ENCODE data around the gene EEFSEC.

Gene EEFSEC

DNA sequence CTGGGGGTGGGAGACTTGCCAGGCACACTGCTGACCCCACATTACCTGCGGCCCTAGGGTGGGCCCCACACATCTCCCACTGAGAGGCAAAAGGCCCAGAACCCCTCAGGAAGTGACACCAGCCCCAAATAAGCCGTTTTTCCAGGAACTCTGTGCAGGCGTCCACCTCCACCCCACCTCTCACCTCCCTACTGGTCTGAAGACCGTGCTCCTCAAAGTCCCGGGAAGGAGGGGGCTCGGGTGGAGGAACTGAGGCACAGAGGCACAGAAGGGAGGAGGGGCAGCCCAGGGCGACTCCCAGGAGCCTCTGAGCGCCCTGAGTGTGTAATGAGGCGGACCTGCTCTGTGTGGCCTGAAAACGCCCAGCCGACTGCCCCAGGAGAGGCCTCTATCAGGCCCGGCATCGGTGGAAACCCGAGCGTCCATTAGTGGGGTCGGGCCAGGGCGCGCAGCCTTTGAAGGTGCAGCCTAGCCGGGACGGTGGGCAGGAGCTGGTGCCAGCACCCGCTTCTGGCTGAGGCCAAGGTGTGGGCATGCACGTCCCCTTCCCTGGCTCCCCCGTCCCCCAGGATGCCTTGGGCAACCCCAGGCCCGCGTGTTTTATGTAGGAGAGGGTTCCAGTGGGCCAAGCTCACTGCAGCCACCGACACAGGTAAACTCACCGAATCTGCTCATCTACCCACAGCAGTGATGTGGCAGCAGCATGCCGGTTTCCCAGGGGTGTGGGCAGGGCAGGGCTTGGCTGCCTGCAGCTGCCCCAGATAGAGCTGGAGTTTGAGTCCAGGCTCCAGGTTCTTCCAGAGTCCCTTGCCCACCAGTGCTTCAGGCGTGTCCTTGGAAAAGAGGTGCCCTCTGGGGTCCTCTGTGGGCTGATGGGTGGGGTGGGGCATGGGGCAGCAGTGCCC lies 257.6 kb downstream of the EEFSEC start:
- no peak for DNase-seq (ENCODE audit: low read depth in 2 of 2)

DNA sequence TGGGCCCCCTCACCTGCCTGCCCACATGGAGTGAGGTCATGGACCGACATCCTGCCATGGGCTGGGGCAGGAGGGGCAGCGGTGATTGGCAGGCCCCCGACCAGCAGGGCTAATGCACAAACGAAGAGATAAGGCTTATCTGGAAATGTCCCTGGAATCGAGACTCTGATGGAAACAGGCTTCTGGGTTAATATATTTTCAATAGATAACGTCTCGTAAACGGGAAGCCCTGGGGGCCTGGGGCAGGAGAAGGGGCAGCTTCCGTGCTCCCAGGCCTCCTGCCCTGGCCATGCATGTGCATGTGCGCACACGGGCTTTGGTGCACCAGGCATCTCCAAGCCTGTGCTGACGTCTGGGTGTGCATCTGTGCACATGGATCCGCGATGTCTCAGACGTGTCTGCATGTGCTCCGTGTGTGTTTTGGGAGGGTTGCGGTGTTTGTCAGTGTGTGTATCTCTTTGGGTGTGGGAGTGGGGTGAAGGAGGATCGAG lies 258.3 kb downstream of the EEFSEC start:
- no peak for DNase-seq (ENCODE audit: low read depth in 2 of 2)

DNA sequence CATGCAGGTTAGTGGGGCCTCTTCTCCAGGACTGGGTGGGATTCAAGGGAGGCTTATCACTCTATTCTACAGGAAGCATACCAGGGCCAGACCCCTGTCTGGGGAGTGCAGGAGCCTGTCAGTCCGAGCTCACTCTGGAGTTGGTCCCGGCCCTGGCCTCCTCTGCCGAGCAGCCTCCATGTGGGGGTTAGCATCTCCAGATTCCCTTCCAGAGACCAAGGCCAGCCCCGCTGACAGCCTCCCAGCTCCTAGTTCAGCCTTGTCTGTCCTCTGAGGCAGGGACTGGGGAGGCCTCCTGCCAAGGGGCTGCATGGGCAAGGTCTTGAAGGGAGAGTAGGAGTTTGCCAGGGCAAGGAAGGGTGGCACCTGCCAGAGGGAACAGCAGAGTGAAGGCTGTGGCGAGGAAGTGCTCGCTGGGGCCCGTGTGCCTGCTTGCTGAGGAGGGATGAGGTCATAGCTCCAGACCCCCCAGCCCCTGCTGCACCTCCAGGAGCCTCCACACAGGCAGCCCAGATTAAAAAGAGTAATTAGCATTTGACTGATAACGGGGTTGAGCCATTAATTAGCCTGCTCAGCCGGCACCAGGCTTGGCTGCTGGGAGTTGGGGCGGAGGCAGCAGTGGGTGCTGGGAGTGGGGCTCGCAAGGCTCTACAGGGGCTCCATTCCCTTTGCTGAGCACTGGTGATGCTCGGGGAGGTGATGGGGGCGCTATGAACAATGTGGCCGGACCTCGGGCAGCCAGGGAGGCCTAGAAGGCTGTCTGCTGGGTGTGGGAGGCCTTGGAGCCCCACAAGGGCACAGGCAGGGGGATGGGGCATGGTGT lies 259.1 kb downstream of the EEFSEC start:
- no peak for DNase-seq (ENCODE audit: low read depth in 2 of 2)

DNA sequence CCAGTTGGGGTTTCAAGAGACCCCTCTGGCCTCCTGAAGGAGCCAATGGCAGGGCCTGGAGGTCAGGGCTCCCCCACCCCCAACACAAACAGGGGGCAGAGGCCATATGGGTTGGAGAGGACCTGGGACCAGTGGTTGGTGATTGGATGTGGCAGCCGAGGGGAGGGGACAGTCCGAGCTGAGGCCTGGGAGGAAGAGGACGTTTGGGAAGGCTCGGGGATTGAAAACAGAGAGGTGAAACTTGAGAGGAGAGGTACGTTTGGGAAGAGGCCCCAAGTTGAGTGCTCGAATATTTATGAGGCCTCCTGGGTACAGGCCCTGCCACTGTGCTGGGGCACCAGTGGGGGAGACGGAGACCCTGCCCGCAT lies 259.7 kb downstream of the EEFSEC start:
- DNase-seq (ENCODE audit: low read depth in 2 of 2) = no peak

DNA sequence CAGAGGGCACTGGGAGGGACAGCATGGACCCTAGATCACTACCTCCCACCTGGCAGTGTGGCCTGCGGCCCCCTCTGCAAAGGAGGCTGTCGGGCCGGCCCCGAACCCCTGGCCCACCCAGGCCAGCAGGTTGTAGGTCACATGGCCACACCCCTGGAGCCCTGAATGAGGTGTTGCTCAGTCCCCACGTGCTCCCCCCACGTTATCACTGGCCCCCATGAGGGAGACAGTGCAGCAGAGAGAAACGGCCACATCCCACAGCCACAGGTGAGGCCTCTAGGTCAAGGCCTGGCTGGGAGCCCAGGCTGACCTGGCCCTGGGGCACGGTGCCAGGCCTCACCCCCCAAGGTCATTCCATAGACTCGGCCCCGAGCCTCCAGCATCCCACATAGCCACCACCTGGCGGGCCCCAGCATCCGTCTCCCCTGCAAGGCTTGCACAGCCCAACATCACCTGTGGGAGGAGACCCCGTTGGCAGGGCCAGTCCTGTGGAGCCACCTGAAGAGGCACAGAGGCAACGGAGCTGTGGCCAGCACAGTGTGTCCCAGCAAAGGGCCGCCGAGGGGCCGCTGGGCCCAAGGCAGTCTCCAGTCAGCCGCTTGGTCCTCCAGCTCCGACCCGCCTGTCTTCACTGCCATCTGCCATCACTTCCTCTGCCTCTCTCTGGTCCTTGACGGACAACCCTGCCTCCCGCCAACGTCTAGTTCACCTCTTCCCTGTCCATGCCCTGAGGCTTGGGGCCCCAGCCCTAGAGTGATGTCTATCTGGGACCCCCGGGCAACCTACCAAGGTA lies 260.3 kb downstream of the EEFSEC start:
- no peak for DNase-seq (ENCODE audit: low read depth in 2 of 2)

DNA sequence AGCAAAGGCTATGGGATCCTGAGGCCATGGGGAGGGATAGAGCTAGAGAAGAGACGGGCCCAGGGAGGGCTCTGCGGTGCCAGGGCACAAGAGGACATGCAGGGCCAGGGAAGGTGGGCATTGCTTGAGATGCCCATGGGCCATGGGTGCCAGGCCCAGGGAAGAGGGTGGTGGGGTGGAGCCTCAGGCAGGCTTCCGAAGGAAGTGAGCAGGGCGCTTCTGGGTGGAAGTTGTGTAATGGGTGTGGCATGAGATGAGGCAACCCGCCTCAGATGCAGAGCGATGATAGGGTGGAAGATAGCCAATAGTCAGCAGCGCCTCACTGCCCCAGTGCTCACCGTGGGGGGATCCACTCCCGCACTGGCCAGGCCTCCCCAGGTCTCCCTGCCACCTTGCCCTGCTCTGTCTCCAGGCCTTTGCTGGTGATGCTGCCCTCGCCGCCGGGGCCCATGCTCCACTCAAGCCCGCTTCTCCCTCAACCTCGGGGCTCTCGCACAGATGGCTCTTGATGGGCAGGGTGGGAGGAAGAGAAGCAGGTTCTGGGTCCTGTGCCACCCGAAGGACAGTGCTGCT lies 262.0 kb downstream of the EEFSEC start:
- DNase-seq (ENCODE audit: low read depth in 2 of 2) = no peak

DNA sequence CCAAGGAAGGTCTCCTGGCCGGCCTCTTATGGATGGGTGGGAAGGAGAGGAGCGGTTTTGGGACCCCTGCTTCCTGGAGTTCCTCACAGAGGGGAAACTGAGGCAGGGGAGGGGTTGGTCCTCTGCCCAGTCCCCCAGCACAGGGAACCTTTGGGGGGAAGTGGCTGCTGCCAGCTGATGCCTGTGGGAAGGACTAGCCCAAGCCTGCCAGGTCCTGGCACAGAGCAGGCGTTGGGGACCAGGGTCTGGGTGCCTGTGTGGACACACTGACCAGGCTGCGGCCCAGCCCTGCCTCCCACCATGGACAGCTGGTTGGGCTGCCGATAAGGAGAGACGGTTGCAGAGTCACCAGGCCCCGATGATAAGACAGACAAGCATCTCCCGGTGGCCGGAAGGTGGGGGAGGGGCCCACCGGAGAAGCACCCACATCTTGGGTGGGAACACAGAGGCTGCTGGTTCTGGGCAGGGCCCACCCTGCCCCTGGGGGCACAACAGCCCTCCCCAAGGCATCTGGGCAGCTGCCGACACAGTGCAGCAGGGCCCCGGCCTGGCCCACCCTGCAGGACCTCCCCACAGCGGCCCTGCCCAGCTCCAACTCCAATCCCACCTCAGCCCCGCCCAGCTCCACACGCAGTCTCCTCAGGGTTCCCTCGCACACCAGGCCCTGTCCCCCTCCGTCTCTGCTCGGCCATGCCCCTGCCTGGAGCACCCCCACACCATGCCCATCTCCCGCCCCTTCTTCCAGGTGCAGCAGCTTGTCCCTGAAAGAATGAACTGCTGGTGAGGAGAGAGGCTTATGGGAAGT lies 262.7 kb downstream of the EEFSEC start:
- no peak for DNase-seq (ENCODE audit: low read depth in 2 of 2)

DNA sequence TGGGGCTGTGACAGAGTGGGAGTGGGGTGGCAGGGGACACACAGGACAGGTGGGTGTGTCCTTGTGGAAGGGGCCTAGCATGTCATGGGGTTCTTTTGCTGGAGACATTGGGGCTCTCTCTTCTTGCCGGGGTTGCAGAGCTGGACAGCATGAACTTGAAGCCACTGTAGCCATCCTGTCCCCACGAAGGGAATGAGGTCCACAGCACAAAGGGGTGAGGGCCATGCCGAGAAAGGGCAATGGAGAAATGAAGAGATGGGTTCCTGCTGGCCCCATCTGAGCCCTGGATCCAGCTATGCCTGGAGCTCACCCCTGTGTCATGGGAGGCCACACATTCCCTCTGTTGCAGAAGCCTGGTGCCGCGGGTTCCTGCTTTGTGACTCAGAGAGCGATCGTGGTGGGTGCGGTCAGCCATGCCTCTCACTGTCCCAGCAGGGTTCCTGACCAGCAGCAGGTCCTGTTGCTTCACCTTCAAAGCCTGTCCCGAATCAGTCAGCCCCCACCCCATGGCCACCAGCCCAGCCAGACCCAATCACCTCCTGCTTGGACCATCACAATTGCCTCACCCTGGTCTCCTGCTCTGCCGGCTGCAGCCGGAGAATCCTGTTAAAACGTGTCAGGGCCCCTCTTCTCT lies 263.4 kb downstream of the EEFSEC start:
- no peak for DNase-seq (ENCODE audit: low read depth in 2 of 2)

DNA sequence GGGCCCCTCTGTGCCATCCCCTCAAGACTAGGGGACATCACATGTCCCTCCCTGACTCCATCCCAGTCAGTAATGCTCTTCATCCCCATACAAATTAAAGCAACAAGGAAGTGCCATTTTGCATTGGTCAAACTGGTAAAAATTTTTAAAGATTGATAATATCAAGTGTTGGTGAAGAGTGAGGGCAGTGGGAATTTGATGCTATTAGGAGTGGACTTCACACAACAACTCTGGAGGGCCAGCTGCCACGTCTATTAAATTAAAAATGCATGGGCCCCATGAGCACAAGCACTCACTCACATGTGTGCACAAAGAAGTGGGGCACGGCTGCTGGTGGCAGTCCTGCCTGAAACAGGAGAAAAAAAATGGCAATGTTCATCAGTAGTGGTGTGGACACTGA lies 265.6 kb downstream of the EEFSEC start:
- no peak for DNase-seq (ENCODE audit: low read depth in 2 of 2)

DNA sequence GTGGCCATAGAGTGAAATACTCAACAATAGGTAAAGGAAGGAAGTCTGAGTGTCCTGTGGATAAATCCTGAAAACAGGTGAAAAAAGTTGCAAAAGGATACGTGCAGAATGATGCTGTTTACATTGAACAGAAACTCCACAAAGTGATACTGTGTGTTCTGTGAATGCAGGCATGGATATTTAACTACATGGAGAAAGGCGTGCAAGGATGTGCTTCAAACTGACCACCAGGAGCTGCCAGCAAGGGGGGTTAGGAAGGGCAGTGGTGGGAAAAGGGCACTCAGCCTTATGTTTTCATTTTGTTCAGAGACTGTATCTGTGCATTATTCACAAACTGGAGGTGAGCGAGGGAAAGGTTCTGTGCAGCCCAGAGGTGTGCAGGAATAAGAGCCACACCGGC lies 266.0 kb downstream of the EEFSEC start:
- DNase-seq (ENCODE audit: low read depth in 2 of 2) = no peak

DNA sequence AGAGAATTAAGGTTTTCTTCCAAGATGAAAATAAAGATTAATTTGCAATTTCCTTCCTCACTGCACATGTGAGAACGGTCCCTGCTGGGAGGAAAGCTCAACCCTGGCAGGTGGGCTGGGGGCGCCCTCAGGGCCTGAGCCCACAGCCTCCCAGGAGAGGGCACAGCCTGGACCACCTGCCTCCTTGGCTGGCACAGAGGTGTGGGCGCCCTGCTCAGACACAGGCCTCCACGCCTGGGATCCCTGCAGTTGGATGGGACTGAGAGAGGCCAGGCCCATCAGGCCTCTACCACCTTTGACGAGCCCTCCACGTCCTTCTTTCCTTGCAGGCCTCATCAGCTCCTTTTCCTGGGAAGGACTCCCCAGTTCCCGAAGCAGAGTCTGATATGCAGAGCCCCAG lies 267.0 kb downstream of the EEFSEC start:
- no peak for DNase-seq (ENCODE audit: low read depth in 2 of 2)

DNA sequence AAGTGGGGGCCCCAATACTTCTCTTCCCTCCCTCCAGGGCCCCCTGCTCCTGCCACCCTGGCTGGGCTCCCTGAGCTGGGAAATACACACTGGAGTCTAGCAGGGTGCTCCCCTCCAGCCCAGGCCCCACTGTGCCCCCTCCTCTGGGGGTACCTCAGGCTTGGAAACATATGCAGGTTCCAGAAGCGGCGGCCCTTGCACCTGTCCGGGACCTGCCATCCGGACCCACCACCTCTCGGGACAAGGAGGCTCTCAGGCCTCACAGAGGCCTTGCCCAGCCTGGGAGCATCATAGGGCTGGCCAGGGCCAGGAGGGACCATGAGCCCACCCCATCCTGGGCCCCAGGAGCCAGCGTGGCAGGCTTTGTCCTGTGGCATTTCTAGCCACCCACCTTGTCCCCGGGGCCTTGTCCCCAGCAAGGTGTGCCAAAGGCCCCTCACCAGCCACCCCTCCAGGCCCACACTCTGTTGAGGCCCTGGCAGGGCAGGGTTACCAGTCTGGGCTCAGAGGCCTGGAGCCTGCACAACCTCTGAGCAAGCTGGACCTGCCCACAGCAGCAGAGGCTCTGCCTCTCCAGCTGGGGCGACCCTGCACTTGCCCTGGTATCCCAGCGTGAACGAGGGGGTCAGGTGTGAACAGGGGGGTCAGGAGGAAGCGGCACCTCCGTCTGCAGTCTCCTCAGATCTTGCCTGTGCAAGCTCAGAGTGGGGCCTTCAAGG lies 267.6 kb downstream of the EEFSEC start:
- no peak for DNase-seq (ENCODE audit: low read depth in 2 of 2)

DNA sequence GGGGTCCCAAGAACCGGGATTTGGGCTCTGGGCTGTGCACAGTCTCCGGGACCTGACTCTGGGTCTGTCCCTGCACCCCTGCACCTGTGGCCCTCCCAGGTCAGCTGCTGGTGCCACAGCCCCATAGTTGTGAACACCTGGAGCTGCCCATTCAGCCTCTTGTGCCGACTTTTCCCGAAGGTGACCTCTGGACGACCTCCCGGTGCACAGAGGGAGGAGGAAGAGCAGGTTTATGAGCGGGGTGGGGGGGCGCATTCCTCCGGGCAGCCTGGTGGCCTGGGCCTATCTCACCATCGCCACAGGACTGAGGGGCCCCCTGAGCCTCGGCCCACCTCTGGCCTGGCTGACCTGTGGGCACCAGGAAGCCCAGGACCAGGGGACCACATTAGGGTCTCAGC lies 268.2 kb downstream of the EEFSEC start:
- DNase-seq (ENCODE audit: low read depth in 2 of 2) = no peak

DNA sequence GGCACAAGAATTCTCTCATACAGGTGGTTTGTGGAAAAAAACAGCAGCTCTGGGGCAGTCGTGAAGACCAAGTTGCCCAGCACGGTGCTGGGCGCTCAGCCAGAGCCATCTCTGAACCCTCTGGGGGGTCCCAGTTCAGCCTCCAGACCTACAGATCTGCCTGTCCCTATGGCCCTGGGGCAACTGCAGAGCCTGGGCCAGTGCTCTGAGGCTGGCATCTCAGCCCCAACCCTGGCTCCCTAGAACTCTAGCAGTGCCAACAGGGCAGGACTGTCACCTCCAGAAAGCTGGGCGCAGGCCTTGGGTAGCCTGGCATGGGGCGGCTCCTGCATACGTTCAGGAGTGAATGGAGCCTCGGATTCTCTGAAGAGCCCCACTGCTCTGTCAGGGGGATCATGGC lies 268.7 kb downstream of the EEFSEC start:
- no peak for DNase-seq (ENCODE audit: low read depth in 2 of 2)

DNA sequence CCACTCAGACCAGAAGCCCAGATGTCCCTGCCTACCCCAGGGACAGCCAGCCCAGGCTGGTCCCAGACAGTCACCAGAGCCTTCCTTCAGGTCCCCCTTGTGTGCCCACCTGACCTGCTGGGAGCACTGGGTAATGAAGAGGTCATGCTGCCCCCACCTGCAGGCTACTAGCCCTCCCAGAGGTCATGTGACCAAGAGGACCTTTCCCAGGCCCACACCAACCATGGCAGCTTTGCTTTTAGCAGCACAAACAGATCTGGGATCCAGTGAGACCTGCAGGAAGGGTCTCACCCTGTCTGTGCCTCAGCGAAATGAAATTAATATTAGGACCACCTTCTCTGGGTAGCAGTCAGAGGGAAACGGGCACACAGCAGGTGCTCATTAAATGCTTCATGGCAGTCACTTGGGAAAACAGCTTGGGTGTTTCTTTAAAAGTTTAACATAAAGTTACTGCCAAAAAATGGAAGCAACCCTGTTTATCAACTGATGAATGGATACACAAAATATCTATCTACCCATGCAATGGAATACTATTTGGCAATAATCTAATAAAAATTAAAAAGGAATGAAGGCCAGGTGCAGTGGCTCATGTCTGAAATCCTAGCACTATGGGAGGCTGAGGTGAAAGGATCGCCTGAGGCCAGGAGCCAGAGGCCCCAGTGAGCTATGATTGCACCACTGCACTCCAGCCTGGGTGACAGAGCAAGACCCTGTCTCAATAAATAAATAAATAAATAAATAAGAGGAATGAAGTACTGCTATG lies 269.7 kb downstream of the EEFSEC start:
- no peak for DNase-seq (ENCODE audit: low read depth in 2 of 2)

DNA sequence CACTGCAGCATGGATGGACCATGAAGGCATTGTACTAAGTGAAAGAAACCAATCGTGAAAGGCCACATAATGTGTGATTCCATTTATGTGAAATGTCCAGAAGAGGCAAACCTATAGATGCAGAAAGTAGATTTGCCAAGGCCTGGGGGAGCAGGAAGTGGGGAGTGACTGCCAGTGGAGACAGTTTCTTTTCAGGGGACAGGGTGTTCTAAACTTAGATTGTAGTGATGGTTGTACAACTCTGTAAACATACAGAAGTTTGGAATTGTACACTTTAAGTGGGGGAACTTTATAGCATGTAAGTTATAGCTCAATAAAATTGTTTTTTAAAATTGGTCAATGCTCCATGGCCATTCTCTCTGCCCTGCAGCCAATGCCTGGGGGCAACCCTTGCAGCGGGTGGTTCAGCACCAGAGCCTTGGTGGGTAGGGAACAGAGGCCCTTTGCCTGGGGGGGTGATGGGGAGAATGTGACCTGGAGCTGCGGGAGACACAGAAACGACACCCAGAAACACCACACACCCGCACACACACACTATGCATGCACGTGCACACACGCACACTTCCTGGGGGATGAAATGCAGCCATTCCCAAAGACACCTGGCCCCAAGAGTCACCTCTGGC lies 270.4 kb downstream of the EEFSEC start:
- DNase-seq (ENCODE audit: low read depth in 2 of 2) = no peak

DNA sequence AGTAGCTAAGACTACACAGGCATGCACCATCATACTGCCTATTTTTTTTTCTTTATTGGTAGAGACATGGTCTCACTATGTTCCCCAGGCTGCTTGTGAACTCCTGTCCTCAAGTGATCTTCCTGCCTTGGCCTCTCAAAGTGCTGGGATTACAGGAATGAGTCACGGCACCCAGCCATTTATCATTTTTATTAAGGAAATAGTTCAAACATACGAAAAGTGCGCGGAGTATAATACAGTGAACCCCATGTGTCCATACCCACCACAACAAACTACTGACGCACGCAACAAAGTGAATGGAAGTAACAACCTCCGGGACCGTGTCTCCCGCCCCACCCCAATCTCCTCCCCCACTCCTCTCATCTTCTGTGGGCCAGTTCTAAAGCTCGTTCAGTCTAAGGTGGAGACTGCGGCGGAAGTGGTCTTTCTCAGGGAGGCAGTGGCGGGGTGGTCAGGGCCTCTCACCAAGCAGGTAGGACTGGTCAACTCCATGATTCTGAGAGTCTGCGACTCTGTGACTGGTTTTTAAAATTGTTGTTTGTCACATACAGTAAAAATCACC lies 271.3 kb downstream of the EEFSEC start:
- DNase-seq (ENCODE audit: low read depth in 2 of 2) = no peak

Measured in stimulated activated CD4-positive, alpha-beta T cell treated with anti-CD3 and anti-CD28 coated beads, Interleukin-1b, Interleukin-23, amount 100 ng/mL, for 4 hours (primary cell).